ENCODE data around the gene CPM. TPM values are rescaled to one million over a fixed set of nuclear protein-coding genes. Genes with fewer than 3 reads are reported as not detected.

Gene CPM
- total RNA-seq, 1 experiment from 2014 or later, result 4.2 TPM

DNA sequence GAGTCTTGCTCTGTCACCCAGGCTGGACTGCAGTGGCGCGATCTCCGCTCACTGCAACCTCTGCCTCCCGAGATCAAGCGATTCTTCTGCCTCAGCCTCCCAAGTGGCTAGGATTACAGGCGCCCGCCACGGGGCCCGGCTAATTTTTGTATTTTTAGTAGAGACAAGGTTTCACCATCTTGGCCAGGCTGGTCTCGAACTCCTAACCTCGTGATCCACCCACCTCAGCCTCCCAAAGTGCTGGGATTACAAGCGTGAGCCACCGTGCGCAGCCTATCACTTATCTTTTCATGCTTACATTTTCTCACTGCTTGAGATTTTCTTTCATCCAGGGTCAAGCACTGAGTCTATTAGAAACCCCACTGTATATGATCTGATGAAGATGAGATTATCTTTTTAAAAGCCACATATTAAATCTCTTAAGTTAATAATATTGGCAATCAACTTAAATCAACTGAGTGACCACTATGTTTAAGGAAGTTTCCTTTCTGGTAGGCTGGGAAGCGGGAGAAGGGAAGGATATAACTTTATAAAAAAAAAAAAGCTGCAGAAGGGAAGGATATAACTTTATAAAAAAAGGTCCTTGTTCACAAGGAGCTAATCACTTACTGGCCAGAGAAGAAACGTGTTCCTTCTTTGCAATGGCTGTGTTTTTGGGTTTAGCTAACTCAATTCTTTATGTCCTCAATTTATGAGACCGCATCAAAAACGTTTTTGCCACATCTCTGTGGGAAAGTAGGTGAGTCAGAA is 126.3 kb downstream of the CPM start:
- TF ChIP-seq, protein P1, sequence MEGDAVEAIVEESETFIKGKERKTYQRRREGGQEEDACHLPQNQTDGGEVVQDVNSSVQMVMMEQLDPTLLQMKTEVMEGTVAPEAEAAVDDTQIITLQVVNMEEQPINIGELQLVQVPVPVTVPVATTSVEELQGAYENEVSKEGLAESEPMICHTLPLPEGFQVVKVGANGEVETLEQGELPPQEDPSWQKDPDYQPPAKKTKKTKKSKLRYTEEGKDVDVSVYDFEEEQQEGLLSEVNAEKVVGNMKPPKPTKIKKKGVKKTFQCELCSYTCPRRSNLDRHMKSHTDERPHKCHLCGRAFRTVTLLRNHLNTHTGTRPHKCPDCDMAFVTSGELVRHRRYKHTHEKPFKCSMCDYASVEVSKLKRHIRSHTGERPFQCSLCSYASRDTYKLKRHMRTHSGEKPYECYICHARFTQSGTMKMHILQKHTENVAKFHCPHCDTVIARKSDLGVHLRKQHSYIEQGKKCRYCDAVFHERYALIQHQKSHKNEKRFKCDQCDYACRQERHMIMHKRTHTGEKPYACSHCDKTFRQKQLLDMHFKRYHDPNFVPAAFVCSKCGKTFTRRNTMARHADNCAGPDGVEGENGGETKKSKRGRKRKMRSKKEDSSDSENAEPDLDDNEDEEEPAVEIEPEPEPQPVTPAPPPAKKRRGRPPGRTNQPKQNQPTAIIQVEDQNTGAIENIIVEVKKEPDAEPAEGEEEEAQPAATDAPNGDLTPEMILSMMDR (conservative IDR thresholded peaks at IDR 0.05), result no peak
- no peak for TF ChIP-seq EZH2 (IDR thresholded peaks at IDR 0.05; ENCODE audit: low read depth)
- DNase-seq, result no peak
- H3K4me2 ChIP-seq, result peak overlapping the region; percentile 82
- intact Hi-C loops (cut with micrococcal nuclease; ENCODE audit: unreplicated experiment), result loop anchor here (1.0 to 10.0 kb wide), 3 partner anchors 60 to 442 kb away; partner anchors contain the start of genes NUP107 and SLC35E3
- H3K79me2 ChIP-seq (ENCODE audit: low read depth), result peaks cover 35% of the 10 kb centered on the region
- H2AFZ ChIP-seq, result peak overlapping the region; percentile 98
- no peaks in the 10 kb centered on the region for H3K9me2 ChIP-seq (ENCODE audit: insufficient read depth)
- H3K4me3 ChIP-seq, result peak overlapping the region; percentile 84
- peaks cover 36% of the 10 kb centered on the region for H3F3A ChIP-seq (ENCODE audit: insufficient read depth, low read depth)
- CTCF ChIA-PET, result interaction anchor here (1.4 kb wide), 1 partner anchor 23 kb away, joined by 5 read pairs; no protein-coding TSS in a partner anchor
- H3K27me3 ChIP-seq (ENCODE audit: insufficient read depth, low read depth), result no peaks in the 10 kb centered on the region
- peak overlapping the region; percentile 92 for H3K27ac ChIP-seq
- POLR2A ChIA-PET (ENCODE audit: unreplicated experiment), result interaction anchor here (0.6 kb wide), 1 partner anchor 729 kb away, joined by 7 read pairs; no protein-coding TSS in a partner anchor
- no peaks in the 10 kb centered on the region for H3K9me3 ChIP-seq (ENCODE audit: insufficient read depth, low read depth)
- peaks cover 29% of the 10 kb centered on the region for H3K4me1 ChIP-seq (replicated peaks; ENCODE audit: insufficient read depth)
- no peaks in the 10 kb centered on the region for H4K20me1 ChIP-seq (ENCODE audit: insufficient read depth)
- no TSS peak for BruUV-seq (replicated peaks)
- H3K36me3 ChIP-seq (ENCODE audit: low read depth), result peaks cover 11% of the 10 kb centered on the region; the same call in 1 of the 2 replicates

DNA sequence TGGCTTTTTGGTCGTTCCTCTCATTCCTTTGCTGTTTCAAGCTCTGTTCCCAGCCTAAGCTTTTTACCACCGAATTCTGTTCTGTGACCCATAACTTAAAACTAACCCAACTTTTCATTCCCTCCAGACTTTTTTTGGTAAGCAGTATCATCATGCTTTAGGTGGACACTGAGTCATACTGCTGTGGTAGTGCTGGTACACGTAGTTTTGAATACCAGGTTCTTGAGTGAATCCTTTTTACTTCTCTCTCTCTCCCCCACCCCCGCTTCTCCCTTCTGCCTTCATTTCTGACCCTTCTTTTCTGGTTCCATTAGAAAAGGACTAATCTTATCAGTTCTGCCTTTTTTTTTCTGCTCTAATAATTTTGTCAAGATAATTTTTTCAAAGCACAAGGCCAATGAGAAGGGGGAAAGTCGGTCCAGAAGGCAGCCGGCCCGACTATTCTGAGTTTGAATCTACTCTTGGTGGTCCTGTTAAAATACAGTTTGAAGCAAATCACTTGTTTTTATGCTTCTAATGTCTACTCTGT is 127.3 kb downstream of the CPM start:
- no TSS peak for BruUV-seq (replicated peaks)
- intact Hi-C loops (cut with micrococcal nuclease; ENCODE audit: unreplicated experiment), result loop anchor here (5.0 to 10.0 kb wide), 2 partner anchors 118 to 441 kb away; partner anchors contain the start of gene NUP107

More for the DNA sequence above, 127.3 kb downstream of the CPM start:
- TF ChIP-seq, protein P1 (conservative IDR thresholded peaks at IDR 0.05), result no peak
- TF ChIP-seq EZH2 (IDR thresholded peaks at IDR 0.05; ENCODE audit: low read depth), result no peak
- peaks cover 39% of the 10 kb centered on the region for H3K4me1 ChIP-seq (replicated peaks; ENCODE audit: insufficient read depth)
- no peaks in the 10 kb centered on the region for H3K9me2 ChIP-seq (ENCODE audit: insufficient read depth)
- H3K27ac ChIP-seq, result no peak overlapping the region
- H3K36me3 ChIP-seq (ENCODE audit: low read depth), result peaks cover 11% of the 10 kb centered on the region; the same call in 1 of the 2 replicates
- no peak overlapping the region for H2AFZ ChIP-seq
- H3K9me3 ChIP-seq (ENCODE audit: insufficient read depth, low read depth), result no peaks in the 10 kb centered on the region
- H3K27me3 ChIP-seq (ENCODE audit: insufficient read depth, low read depth), result no peaks in the 10 kb centered on the region
- H3K4me2 ChIP-seq, result no peak overlapping the region
- CTCF ChIA-PET, result no interaction called here
- no peaks in the 10 kb centered on the region for H4K20me1 ChIP-seq (ENCODE audit: insufficient read depth)
- POLR2A ChIA-PET (ENCODE audit: unreplicated experiment), result no interaction called here
- no peak for DNase-seq
- no peak overlapping the region for H3K4me3 ChIP-seq
- H3K79me2 ChIP-seq (ENCODE audit: low read depth), result peaks cover 25% of the 10 kb centered on the region
- H3F3A ChIP-seq (ENCODE audit: insufficient read depth, low read depth), result peaks cover 44% of the 10 kb centered on the region
